Stimulated activated CD8-positive, alpha-beta memory T cell treated with anti-CD3 and anti-CD28 coated beads, Interleukin-12 subunit alpha, Interleukin-12 subunit beta, amount 100 ng/mL, for 1 hour (primary cell): Measurements from ENCODE around the gene KLHL29.

Experiments
- DNase-seq: peaks from one replicate; pipeline ENCODE4 v3.0.0-alpha.2; 2020; ENCODE audit warnings: low read depth

The KLHL29 gene

GRCh38 chr2:23571085-23571484 is 186.1 kb downstream of the KLHL29 start:
- DNase-seq, result no peak

DNA sequence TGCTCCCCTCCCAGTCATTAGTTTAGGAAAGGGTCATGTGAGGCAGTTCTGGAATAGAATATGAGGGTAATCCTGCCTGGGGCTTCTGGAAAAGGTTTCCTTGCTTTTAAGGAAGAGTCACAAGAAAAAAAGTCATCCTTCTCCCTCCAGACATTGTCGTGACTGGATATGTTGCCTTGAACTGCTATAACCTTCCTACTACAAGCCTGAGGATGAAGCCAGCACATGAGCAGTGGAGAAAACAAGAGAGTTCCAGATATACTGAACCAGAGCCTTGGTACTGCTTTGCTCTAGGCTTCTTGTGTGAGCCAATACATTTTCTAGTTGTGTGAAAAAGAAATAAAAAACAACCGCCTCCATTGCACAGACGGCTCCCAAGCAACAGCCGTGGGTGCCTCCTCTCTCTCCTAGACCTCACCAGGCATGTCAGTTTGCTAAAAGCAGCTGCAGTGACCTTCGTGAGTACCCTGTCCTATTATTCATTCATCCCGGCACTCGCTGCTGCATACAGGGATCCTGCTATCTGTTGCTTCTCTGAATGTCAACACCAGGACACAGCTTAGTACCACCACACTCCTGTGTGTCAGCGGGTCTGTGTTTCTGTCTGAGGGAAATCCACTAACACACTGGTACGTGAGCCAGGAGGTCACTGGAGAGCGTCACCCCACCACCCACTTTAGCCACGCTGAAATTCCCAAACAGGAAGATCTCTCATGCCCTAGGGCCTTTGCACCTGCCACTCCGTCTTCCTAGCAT is 186.7 kb downstream of the KLHL29 start:
- no peak for DNase-seq

- no peak for DNase-seq
These were observed 190.1 kb downstream of the KLHL29 start for GRCh38 chr2:23574919-23575654.

DNA sequence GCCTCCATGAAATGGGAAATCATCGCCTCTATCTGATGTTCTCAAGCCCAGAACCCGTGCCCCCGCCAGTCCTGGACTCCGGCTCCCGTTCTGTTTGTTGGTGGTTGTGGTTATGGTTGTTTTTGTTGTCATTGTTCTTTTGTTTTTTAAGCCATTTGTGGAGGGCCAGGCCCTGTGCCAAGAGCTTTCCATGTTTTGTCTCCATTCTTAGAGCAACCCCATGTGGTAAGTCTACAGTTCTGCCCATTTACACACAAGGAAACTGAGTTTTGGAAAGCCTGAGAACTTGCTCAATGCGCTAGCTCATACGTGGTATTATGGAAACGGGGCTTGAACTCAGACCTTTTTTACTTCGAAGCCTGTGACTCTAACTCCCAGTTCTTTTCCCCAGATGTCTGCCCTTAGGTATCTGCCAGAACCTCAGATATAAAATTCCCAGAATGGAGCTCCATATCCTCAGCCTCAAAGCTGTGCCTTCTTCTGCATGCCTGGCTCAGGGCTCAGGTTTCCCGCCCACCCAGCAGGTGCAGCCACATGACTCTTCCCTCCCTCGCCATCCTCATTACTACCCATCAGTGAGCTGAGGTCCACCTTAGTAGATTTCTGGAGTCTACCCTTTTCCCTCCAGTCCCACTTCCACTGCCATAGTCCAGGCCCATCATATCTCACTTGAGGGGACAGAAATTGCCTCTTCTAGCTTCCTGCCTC is 194.1 kb downstream of the KLHL29 start:
- DNase-seq, result no peak

DNA sequence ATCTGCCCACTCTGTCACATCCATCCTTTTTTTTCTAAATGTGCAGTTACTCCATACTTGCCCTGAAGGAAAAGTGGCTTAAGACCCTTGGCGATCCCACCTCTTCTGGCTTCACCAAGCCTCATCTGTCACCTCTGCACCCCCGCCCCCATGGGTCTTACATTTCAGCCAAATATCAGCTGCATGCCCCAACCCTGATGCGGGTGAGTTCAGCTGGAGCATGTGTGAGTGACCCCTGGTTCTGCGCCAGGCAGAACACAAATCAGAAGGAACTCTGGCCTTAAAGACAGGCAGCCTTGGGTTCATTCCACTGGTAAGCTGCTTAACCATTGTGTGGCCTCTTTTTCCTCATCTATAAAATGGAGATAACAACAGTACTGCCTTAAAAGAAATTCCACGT is 194.7 kb downstream of the KLHL29 start:
- DNase-seq, result no peak

DNA sequence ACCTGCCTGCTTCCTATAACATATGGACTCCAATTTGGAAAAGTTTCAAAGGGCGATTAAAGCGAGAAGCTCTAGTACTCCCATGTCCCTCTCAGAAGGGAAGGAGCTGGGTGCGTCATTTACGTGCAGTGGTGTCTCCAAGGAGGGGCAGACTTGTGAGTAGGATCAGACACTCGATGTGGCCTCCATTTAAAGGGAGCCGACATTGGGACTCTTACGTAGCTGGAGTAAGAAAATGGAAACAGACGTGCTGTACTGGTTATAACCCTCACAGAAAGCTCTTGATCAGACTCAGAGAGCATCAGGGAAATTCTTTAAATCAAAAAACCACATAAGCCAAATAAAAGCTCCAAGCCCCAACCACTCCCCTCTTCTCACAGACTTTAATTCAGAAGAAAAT is 198.5 kb downstream of the KLHL29 start:
- DNase-seq, result no peak

DNA sequence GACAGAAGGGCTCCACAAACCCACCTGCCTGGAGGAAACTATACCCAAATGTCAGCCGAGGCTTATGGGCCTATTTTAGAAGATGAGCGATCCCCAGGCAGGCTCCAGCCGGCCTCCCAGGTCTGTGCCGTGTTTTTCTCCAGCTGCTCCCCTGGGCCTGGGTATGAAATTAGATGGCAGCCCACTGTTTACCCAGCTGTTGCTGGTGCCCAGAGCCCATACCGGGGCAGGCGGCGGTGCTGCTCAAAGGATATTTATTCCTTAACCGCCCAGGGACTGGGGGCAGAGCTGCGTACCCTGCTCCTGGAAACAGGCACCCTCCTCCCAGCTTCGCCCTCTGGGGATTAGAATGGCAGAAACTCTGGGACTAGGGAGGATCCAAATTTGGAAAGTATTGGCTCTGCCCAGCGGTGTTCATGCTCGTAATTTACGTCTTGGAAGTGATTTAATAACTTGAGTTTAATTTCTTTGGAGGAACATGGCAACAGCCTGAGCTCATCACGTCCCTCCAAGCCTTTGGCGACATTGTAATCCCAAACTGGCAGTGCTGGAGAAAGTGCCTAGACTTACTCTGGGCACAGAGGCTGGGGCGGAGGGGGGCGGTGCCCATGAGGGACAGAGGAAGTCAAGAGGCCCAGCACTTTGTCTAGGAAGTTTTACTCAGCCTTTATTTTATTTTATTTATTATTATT is 199.2 kb downstream of the KLHL29 start:
- no peak for DNase-seq

GRCh38 chr2:23585273-23586170 is 200.5 kb downstream of the KLHL29 start:
- no peak for DNase-seq

GRCh38 chr2:23586741-23587306 is 201.8 kb downstream of the KLHL29 start:
- no peak for DNase-seq

DNA sequence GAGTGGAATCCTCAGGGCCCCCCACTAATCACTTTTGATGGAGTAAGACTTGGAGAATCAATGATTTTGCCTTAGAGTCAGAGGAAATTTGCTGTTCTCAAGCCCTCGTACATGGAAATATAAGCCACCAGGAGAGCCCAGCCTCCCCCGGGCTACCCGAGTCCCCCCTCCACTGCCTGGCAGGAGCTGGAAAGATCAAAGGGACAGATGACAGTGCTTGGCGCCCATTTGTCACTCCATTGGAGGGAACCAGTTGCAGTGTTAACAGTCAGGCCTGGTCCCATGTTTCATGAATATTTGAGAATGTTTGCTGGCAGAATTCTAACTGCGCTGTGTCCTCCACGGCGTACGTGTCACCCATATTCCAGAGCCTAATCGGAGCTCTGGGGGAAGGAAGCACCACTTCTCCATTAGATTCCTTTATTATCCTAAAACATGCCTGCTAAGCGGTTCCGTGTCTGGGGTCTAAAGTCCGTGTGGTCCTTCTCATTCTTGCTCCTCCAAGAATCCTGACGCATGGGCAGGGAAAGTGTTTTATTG is 202.4 kb downstream of the KLHL29 start:
- no peak for DNase-seq

DNA sequence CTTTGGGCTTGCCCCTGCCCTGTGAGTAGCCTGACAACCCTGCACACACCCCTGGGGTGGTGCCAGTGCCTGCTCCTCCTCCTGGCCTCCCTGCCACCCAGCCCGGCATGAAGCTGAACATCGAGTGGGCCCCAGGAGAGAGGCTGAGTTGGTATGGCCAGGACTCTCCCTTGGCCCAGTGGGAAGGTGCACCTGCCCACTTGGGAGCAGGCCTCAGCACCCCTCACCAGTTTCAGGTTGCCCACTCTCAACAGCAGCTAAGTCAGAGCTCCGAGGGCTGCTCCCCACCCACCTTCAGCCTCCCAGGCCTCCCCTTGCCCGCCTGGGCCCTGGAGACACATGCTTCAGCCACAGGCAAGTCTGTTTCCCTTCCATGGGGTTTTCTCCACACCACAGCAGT is 203.1 kb downstream of the KLHL29 start:
- no peak for DNase-seq

DNA sequence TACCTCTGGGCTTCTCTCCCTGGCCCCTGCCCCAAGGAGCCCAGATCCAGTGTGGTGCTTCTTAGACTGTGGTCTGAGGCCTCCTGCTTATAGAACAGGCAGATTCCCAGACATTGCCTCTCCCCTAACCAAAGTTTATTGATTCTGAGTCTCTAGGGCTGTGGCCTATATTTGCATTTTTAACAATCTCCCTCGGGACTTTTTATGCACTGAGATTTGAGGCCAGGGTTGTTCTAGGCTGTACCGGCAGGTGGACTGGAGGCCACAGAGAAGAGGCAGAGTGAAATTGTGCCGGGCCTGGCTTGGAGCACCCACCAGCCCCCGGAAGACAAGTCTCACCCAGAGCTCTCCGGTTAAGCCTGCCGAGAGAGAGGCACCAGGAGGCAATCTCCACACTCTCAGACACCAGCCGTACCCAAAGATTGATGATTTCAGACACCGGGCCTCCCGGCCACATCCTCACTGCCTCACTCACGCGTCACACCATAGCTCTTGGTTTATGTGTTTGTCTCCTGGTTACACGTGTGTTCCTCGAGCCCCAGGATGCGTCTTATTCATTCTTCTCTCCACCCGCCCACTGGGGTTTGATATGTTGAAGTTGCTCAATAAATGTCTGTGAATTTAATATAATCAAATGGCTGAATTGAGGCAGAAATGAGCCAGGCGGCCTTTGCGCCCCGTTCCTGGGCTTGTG is 203.7 kb downstream of the KLHL29 start:
- no peak for DNase-seq

DNA sequence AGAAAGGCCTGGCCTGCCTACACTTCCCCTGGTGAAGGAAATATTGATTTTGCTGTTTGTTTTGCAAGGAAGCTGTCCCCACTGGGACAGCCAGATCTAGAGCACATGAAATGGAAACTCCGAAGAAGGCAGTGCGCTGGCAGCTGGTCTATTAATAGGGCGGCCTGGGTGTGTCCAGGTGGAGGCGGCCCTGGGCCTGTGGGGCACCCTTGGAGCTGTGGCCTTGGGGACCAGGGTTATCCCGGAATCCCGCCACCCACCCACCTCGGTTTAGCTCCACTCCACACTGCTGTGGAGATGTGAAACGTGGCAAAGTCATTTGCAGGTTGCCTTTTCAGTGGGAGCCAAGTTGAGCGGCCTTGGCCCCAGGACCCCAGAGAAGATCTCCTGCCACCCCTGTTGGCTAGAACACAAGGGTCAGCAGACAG is 204.3 kb downstream of the KLHL29 start:
- no peak for DNase-seq

DNA sequence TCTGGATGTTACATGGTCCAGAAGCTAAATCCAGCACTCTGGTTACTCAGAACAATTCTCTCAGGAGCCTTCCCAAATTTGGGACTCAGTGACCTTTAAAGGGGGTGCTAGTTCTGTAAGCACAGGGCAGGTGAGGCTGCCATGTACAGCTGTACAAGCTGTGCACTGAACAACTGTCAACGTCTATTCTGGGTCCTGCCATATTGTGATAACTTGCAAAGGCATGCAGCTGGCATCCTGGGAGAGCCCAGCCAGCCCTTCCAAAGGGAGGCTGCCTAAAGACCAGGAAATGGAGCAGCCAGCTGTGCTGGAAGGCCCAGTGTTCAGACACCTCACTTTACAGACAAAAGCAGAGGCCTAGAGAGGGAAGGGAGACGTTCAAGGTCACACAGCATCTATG is 204.8 kb downstream of the KLHL29 start:
- no peak for DNase-seq

DNA sequence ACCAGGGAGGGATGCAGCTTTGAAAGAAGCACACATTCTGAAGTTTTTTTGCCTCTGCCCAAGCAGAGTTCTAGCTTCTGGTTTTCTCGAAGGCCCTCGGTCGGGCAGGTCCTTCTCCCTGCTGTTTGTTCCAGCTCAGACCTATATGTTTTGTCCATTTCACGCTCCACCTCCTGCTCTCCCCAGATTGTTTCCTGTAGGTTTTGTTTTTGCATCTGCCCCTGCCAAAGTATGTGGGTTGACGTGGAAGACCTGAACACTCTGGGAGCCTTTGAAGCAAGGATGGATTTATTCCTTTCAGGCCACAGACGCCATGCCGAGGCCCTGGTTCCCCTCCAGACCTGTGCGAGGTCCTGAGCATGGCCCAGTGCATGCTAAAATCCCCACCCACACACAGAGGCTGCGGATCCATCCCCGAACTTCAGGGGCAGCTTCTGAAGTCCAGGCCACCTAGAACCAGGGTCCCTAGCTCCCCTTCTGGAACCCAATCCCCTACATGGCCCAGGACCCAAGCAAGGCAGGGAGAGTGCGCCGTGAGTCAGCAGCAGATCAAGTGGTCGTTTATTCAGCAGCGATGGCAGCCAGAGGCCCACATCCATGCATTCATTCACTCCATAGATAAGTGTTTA is 205.4 kb downstream of the KLHL29 start:
- no peak for DNase-seq

GRCh38 chr2:23591111-23591510 is 206.1 kb downstream of the KLHL29 start:
- DNase-seq, result no peak

DNA sequence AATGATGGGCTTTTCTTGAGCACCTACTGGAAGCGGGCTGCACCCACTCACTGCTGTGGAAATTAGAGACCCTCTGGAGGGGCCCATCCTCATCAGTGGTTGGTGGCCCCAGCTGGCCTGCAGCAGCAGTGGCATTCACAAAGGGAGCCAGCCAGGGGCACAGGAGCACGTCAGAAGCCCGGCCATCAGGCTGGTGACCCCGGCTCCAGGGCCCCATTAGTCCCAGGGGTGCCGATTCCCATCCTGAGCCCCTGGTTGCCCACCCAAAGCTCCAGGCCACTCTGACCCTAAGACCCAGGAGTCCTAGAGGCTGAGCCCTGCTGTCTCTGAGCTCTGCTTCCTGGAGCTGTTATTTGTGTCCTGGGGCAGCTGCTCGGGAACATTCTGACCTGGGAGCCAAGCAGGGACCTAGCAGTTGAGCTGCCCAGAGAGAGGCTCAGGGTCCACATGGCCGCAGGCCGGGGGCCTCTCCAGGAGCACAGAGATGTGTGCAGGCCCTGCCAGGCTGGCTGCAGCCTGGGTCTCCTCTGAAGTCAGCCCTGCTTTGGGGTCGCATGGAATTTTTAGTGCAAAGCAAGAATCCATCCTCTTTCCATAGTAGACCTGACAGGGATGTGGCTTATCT is 207.2 kb downstream of the KLHL29 start:
- DNase-seq, result no peak

GRCh38 chr2:23592898-23593751 is 208.1 kb downstream of the KLHL29 start:
- DNase-seq, result no peak
